Pons (tissue), 1 donor: Measurements from ENCODE around the gene CD5L.
A peak's percentile ranks its signal among the peaks of the same experiment; 100 is the strongest.

Source experiments
- DNase-seq: peaks from one replicate; pipeline ENCODE4 v3.0.0-alpha.2; 2016; ENCODE audit warnings: low spot score

The CD5L gene

DNA sequence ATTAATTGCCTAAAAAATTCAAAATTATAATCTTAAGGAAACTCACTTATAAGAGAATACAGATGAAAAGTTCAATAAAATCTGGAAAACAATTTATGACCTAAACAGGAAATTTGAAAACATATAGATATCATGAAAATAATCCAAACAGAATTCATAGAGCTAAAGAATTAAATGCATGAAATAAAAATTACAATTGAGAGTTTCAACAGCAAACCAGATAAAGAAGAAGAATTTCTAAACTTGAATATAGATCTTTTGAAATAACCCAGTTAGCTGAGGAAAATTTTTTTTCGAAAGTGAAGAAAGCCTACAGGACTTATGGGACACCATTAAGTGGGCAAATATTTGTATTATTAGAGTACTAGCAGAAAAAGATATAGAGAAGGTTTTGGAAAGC, 28.3 kb downstream of the CD5L start:
- no peak for DNase-seq

DNA sequence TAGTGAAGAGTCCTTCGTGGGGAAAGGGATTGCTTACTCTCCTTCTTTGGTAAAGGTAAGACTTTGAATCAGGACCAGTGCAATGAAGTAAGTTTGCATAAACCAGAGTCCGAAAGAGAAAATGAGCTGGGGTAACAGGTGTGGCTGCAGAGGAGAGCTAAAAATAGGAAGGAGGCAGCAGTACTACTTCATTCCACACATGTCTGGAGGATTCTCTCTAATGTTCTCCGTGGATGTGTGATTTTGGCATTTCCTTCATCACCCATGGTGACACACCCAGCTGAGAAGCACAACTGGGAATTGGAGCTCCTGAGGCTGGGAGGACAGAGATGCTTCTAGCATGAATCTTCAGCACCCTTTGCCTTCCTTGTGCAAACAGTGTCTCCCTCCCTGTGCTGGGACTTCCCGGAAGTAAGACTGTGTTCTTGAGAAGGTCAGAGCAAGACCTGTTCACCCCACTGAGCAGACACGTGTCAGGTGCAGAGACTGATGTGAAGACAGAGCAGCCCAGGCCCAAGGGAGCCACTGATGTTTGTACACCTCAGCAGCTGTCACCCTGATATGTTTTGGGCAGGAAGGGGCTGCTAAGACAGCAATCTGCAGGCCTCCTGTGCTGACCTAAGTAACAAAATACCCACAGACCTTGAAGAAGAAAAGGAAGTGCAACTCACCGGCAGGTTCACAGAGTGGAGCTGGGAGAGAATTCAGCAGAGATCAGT, 35.0 kb downstream of the CD5L start:
- no peak for DNase-seq

DNA sequence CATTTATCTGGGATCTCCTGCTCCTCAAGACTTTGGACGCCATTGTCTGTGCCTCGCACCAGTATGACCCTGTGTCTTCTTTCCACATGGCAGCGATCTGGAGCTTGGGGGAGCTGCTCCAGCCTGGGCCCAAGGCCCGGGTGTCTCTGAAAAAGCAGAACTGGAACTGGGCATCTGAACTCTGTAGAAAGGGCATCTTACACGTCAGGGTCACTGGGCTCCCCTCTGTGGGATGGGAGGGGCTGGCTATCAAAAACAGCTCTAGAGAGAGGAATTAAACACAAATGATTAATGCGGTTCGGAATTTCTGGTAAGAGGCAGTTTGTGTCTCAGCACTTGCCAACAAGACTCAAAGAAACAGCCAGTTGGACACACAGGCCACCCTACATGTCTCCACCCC, 37.8 kb downstream of the CD5L start:
- DNase-seq: peak; percentile 19

DNA sequence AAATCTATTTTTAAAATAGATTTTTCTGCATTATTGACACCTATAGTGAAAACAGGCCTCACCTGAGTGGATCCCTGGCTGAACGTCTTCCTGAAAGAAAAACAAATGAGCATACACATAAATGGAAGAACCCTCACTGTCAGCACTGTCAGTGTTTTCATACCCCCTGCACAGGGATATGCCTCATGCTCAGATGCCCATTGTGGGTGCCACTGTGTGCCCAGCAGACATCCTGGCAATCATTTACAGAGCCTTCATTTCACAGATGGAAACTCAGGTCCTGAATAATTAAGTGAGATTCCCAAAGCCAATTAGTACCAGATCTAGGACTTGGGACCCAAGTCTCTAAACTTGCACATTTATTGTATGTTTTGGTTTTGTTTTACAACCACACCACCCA, 41.6 kb downstream of the CD5L start:
- no peak for DNase-seq

DNA sequence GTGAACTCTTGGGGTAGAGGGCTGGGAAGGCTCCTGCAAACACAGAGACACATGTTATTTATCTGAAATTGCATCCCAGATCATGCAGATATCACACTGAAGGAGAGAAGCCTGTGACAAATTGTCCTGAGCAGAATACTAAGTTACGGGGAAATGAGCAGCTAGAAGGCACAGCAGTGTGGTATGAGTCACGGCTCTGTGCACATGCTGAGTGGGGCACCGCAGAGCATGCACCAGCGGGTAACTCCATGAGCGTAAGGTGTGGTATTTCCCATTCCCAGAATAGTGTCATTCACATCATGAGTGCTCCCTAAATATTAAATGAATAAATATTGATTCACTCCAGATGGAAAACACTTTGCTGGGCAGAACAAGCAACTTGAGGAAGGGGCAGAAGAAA, 43.4 kb downstream of the CD5L start:
- DNase-seq: no peak

DNA sequence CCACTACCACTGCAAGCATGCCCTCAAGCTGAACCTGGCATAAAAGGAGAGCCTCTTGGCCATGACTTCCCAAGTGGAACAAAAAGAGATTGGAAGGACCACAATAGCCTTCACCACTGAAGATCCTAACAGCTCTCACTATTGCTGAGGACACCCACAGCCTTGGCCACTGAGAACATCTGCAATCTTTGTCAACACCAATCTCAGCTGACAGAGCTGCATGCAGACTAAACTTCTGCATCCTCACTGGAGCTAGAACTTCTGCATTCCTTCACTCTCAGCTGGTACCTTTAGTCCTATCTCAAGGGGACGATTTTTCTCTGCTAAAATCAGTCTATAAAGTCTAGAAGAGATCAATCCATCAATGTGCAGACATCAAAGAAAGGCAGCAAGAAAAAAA, 56.4 kb downstream of the CD5L start:
- no peak for DNase-seq

DNA sequence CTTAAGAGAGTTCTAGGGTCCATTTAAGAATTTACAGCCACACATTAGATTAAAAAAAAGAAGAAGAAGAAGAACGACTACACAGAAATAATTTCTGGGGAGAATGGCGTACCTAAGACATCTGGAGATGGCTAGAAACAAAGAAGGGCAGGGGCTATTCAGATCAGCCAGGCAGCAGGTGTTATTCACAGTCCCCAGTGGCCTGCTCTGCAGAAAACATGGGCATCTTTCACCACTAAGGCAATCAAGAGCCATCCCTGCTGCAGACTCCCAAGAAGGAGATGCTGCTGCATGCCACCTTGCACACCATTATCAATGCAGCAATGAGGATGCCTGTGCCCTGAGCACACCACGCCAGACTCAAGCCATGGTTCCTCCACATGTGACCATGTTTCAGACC, 56.8 kb downstream of the CD5L start:
- no peak for DNase-seq

DNA sequence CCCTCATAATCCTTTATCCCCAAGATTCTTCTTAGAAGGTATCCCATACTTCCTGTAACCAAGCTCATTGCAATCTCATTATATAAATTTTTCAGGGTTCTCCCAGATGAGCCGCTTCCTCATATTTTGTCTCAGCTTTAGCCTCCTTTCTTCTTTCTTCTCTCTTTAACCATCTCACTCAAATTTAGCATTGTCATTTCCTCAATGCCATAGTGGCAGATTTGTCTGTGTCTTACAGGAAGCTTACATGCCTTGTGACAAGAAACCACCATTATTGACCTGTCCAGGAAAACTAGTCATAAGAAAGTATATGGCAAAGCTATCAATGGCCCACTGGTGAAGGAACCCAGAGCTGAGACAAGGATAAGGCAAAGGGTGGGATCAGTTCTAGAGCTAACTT, 58.7 kb downstream of the CD5L start:
- DNase-seq: peak; percentile 8

DNA sequence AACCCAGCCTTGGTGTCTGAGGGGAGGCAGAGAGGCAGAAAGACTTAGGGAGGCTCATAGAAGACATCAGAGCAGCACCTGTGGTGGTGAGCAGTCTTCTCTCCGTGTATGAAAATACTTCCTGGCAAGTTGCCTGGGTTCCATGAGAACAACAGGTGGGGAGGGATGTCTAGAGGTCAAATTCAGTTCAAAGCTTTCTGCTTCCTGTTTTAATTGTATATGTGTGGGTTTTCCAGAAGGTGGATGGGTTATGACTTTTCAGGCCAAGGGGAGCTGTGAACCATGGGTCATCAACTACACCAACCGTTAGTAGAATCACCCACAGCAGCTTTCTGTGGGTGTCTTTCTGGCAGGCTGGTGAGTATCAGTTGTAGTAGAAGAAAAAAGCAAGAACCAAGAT, 60.6 kb downstream of the CD5L start:
- no peak for DNase-seq
